Lower leg skin (tissue), 4 donors: ENCODE measurements around the gene DNAH6. TPM values are rescaled to one million over a fixed set of nuclear protein-coding genes. Genes with fewer than 3 reads are reported as not detected.

ENCODE experiments used
- DNase-seq, 2 donors: peaks; one replicate each; pipeline ENCODE4 v3.0.0-alpha.2; 2019; ENCODE audit warnings: low spot score in 2 of 2
- H3K4me3 ChIP-seq: fragments of 200-600 bp; sonication (generic); 2 replicates; pipeline ENCODE4 v1.5.1; 2017; ENCODE audit warnings: mild to moderate bottlenecking, low read depth; ENCODE audit not compliant: poor library complexity, severe bottlenecking
- POLR2A ChIP-seq, 2 donors: fragments of 450-650 bp; IDR thresholded peaks; one replicate each; pipeline ENCODE4 v1.6.1; 2016 to 2017; ENCODE audit warnings: antibody characterized with exemption in 2 of 2, mild to moderate bottlenecking in 1 of 2, moderate library complexity in 1 of 2
- WGBS, 2 donors: methylation state at CpG; one replicate each; pipeline ENCODE4 v1.1.5; 2018; 5-methylcytosine and 5-hydroxymethylcytosine counted together
- intact Hi-C: fragments of 100-400 bp; cut with DNase I; formaldehyde crosslinking; loops from one replicate; pipeline ENCODE4 v1.15.0; 2023; ENCODE audit warnings: low total_unique reads
- total RNA-seq, 4 donors: library from RNA; depleted of rRNA; stranded (reverse); fragments of >200 nt; gene quantifications; one replicate each; pipeline ENCODE4 v1.1.0, GENCODE V29; 2016
- TF ChIP-seq, protein P1 (sequence below), 3 donors: fragments of 450-650 bp; IDR thresholded peaks; one replicate each; pipeline ENCODE4 v1.5.1; 2016; ENCODE audit warnings: antibody characterized with exemption in 3 of 3, mild to moderate bottlenecking in 3 of 3, moderate library complexity in 2 of 3

Gene DNAH6
- total RNA-seq, 4 donors from 2014 or later: 0.02 to 0.72 (median 0.25) TPM

- intact Hi-C loops: no loop called here
- no peak overlapping the region for H3K4me3 ChIP-seq
- DNase-seq: no peak
- 65 to 66% methylated on average over 3 of the region's 3 CpGs for WGBS, 2 donors
- TF ChIP-seq POLR2A (IDR thresholded peaks at IDR 0.05): no peak
- TF ChIP-seq, protein P1, sequence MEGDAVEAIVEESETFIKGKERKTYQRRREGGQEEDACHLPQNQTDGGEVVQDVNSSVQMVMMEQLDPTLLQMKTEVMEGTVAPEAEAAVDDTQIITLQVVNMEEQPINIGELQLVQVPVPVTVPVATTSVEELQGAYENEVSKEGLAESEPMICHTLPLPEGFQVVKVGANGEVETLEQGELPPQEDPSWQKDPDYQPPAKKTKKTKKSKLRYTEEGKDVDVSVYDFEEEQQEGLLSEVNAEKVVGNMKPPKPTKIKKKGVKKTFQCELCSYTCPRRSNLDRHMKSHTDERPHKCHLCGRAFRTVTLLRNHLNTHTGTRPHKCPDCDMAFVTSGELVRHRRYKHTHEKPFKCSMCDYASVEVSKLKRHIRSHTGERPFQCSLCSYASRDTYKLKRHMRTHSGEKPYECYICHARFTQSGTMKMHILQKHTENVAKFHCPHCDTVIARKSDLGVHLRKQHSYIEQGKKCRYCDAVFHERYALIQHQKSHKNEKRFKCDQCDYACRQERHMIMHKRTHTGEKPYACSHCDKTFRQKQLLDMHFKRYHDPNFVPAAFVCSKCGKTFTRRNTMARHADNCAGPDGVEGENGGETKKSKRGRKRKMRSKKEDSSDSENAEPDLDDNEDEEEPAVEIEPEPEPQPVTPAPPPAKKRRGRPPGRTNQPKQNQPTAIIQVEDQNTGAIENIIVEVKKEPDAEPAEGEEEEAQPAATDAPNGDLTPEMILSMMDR (IDR thresholded peaks at IDR 0.05): no peak
Observed at GRCh38 chr2:84487298-84487996, 28.9 kb upstream of the DNAH6 start.

GRCh38 chr2:84491256-84491655 is 25.0 kb upstream of the DNAH6 start:
- no peak for DNase-seq
- TF ChIP-seq POLR2A (IDR thresholded peaks at IDR 0.05): no peak
- TF ChIP-seq, protein P1 (IDR thresholded peaks at IDR 0.05): no peak
- no peak overlapping the region for H3K4me3 ChIP-seq
- intact Hi-C loops: loop anchor here (5.0 to 10.0 kb wide), 2 partner anchors 394 to 726 kb away; partner anchors contain the start of gene TRABD2A
- WGBS, 2 donors: 67 to 69% methylated on average over 2 of the region's 2 CpGs

GRCh38 chr2:84491741-84492140 is 24.6 kb upstream of the DNAH6 start:
- TF ChIP-seq, protein P1 (IDR thresholded peaks at IDR 0.05): no peak
- TF ChIP-seq POLR2A (IDR thresholded peaks at IDR 0.05): no peak
- WGBS, 2 donors: 85 to 87% methylated on average over 6 of the region's 6 CpGs

DNA sequence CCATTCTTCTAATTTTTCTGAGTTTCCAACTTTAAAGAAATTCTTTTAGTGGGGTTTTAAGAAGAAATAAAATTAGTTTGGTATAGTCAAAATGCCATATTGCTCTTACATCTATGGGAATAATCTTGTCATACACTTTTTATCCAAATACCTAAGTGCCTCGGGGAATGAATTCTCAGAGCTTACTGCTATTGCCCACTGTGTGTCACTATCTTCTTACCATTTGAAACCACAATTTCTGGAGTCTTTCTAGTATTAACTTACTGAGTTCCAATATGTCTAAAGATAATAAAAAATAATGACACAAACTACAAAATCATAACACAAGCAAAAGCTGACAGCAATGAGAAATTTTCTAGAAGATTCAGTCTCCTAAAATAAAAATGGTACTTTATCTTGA is 23.7 kb upstream of the DNAH6 start:
- TF ChIP-seq, protein P1 (IDR thresholded peaks at IDR 0.05): no peak
- no peak for TF ChIP-seq POLR2A (IDR thresholded peaks at IDR 0.05)
- no peak for DNase-seq
- 68 to 75% methylated on average over 1 of the region's 1 CpG for WGBS, 2 donors
- no peak overlapping the region for H3K4me3 ChIP-seq
- intact Hi-C loops: loop anchor here (5.0 to 10.0 kb wide), 2 partner anchors 392 to 725 kb away; partner anchors contain the start of gene TRABD2A

More at GRCh38 chr2:84491741-84492140, 24.6 kb upstream of the DNAH6 start:
- no peak for DNase-seq
- intact Hi-C loops: loop anchor here (5.0 to 10.0 kb wide), 2 partner anchors 393 to 726 kb away; partner anchors contain the start of gene TRABD2A
- no peak overlapping the region for H3K4me3 ChIP-seq

- WGBS, 2 donors: 57 to 60% methylated on average over 5 of the region's 5 CpGs
- H3K4me3 ChIP-seq: no peak overlapping the region
- TF ChIP-seq POLR2A (IDR thresholded peaks at IDR 0.05): no peak
- TF ChIP-seq, protein P1 (IDR thresholded peaks at IDR 0.05): no peak
- DNase-seq: no peak
- intact Hi-C loops: loop anchor here (5.0 to 10.0 kb wide), 2 partner anchors 391 to 724 kb away; partner anchors contain the start of gene TRABD2A
Observed at GRCh38 chr2:84493514-84493913, 22.8 kb upstream of the DNAH6 start.
